ENCODE data around the gene TMEM89.

GRCh38 chr3:48614044-48614443 is 7.5 kb downstream of the TMEM89 start:
- no peak for TF ChIP-seq EZH2 (IDR thresholded peaks at IDR 0.05; ENCODE audit: borderline replicate concordance, insufficient read depth, low read depth, low read length, poor library complexity, severe bottlenecking)
- TF ChIP-seq, protein P1, sequence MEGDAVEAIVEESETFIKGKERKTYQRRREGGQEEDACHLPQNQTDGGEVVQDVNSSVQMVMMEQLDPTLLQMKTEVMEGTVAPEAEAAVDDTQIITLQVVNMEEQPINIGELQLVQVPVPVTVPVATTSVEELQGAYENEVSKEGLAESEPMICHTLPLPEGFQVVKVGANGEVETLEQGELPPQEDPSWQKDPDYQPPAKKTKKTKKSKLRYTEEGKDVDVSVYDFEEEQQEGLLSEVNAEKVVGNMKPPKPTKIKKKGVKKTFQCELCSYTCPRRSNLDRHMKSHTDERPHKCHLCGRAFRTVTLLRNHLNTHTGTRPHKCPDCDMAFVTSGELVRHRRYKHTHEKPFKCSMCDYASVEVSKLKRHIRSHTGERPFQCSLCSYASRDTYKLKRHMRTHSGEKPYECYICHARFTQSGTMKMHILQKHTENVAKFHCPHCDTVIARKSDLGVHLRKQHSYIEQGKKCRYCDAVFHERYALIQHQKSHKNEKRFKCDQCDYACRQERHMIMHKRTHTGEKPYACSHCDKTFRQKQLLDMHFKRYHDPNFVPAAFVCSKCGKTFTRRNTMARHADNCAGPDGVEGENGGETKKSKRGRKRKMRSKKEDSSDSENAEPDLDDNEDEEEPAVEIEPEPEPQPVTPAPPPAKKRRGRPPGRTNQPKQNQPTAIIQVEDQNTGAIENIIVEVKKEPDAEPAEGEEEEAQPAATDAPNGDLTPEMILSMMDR (IDR thresholded peaks at IDR 0.05): no peak
